ENCODE data around the gene TNFAIP8. TPM values are rescaled to one million over a fixed set of nuclear protein-coding genes. Genes with fewer than 3 reads are reported as not detected.

The TNFAIP8 gene
- total RNA-seq, 1 donor from 2014 or later = 40.6 TPM

- H3K27me3 Mint-ChIP-seq (ENCODE audit: insufficient read depth, low read depth) = no peaks in the 10 kb centered on the region
Measured at GRCh38 chr5:119378075-119378700, 22.4 kb downstream of the TNFAIP8 start.

DNA sequence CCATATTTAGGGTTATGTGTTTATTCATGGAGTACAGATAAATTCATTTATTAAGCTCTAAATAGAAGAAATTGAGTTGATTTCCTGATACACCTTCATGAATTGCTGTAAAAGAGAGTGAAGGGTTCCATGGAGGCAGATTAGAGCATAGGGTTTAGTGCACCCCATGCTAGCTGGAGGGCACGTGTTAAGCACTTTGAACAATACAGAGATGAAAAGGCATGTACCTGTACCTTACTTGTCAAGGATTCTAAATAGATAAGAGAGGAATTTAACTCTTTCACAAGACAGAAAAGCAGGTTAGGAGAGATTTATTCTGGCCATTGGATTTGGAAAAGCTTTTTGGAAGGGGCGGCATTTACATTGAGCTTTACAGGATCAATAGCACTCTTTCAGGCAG, 23.3 kb downstream of the TNFAIP8 start:
- no peaks in the 10 kb centered on the region for H3F3A ChIP-seq (ENCODE audit: low read depth)
- no peaks in the 10 kb centered on the region for H3K79me2 ChIP-seq (ENCODE audit: low read depth)
- DNase-seq (ENCODE audit: low spot score) = no peak
- no peaks in the 10 kb centered on the region for H3K9me3 ChIP-seq (ENCODE audit: low read depth)
- no peaks in the 10 kb centered on the region for H3K27me3 ChIP-seq
- H3K4me2 ChIP-seq = no peak overlapping the region
- no peak overlapping the region for H3K4me3 Mint-ChIP-seq
- H3K27ac Mint-ChIP-seq = no peak overlapping the region
- TF ChIP-seq EZH2 (IDR thresholded peaks at IDR 0.05) = no peak
- no peak overlapping the region for H2AFZ ChIP-seq (replicated peaks)
- H3K36me3 ChIP-seq = no peaks in the 10 kb centered on the region
- H3K4me1 Mint-ChIP-seq = peaks cover 14% of the 10 kb centered on the region
- no peak overlapping the region for H3K27ac ChIP-seq
- H3K27me3 Mint-ChIP-seq (ENCODE audit: insufficient read depth, low read depth) = no peaks in the 10 kb centered on the region
- H3K9me3 Mint-ChIP-seq = no peaks in the 10 kb centered on the region
- H3K4me1 ChIP-seq = no peaks in the 10 kb centered on the region
- H3K4me3 ChIP-seq = no peak overlapping the region
- H4K20me1 ChIP-seq (ENCODE audit: low read depth) = no peaks in the 10 kb centered on the region
- H3K9ac ChIP-seq = no peak overlapping the region
- no peaks in the 10 kb centered on the region for H3K36me3 Mint-ChIP-seq

More at GRCh38 chr5:119378075-119378700, 22.4 kb downstream of the TNFAIP8 start:
- no peak overlapping the region for H3K27ac Mint-ChIP-seq
- H3K4me1 Mint-ChIP-seq = peaks cover 6% of the 10 kb centered on the region
- H4K20me1 ChIP-seq (ENCODE audit: low read depth) = no peaks in the 10 kb centered on the region
- no peak overlapping the region for H2AFZ ChIP-seq (replicated peaks)
- H3F3A ChIP-seq (ENCODE audit: low read depth) = no peaks in the 10 kb centered on the region
- no peak overlapping the region for H3K4me3 ChIP-seq
- no peaks in the 10 kb centered on the region for H3K4me1 ChIP-seq
- H3K36me3 Mint-ChIP-seq = no peaks in the 10 kb centered on the region
- H3K9ac ChIP-seq = no peak overlapping the region
- H3K4me3 Mint-ChIP-seq = no peak overlapping the region
- no peaks in the 10 kb centered on the region for H3K9me3 Mint-ChIP-seq
- no peaks in the 10 kb centered on the region for H3K9me3 ChIP-seq (ENCODE audit: low read depth)
- TF ChIP-seq EZH2phosphoT487 (IDR thresholded peaks at IDR 0.05) (no peak), EZH2 (IDR thresholded peaks at IDR 0.05) (no peak)
- TF ChIP-seq, protein P1, sequence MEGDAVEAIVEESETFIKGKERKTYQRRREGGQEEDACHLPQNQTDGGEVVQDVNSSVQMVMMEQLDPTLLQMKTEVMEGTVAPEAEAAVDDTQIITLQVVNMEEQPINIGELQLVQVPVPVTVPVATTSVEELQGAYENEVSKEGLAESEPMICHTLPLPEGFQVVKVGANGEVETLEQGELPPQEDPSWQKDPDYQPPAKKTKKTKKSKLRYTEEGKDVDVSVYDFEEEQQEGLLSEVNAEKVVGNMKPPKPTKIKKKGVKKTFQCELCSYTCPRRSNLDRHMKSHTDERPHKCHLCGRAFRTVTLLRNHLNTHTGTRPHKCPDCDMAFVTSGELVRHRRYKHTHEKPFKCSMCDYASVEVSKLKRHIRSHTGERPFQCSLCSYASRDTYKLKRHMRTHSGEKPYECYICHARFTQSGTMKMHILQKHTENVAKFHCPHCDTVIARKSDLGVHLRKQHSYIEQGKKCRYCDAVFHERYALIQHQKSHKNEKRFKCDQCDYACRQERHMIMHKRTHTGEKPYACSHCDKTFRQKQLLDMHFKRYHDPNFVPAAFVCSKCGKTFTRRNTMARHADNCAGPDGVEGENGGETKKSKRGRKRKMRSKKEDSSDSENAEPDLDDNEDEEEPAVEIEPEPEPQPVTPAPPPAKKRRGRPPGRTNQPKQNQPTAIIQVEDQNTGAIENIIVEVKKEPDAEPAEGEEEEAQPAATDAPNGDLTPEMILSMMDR (IDR thresholded peaks at IDR 0.05) = no peak
- H3K27me3 ChIP-seq = no peaks in the 10 kb centered on the region
- no peak for DNase-seq (ENCODE audit: low spot score)
- no peak overlapping the region for H3K4me2 ChIP-seq
- no peaks in the 10 kb centered on the region for H3K36me3 ChIP-seq
- no peaks in the 10 kb centered on the region for H3K79me2 ChIP-seq (ENCODE audit: low read depth)
- no peak overlapping the region for H3K27ac ChIP-seq

- Histone ChIP-seq H3F3A (ENCODE audit: low read depth) (no peaks in the 10 kb centered on the region), H3K27me3 (no peaks in the 10 kb centered on the region), H4K20me1 (ENCODE audit: low read depth) (no peaks in the 10 kb centered on the region), H3K4me2 (no peak overlapping the region), H3K4me1 (no peaks in the 10 kb centered on the region), H3K9ac (no peak overlapping the region), H3K27ac (no peak overlapping the region), H3K79me2 (ENCODE audit: low read depth) (no peaks in the 10 kb centered on the region), H3K36me3 (no peaks in the 10 kb centered on the region), H2AFZ (replicated peaks) (no peak overlapping the region), H3K4me3 (no peak overlapping the region), H3K9me3 (ENCODE audit: low read depth) (no peaks in the 10 kb centered on the region)
- Mint-ChIP-seq H3K36me3 (no peaks in the 10 kb centered on the region), H3K27ac (no peak overlapping the region), H3K4me1 (peaks cover 19% of the 10 kb centered on the region), H3K9me3 (no peaks in the 10 kb centered on the region), H3K4me3 (no peak overlapping the region), H3K27me3 (ENCODE audit: insufficient read depth, low read depth) (no peaks in the 10 kb centered on the region)
- no peak for DNase-seq (ENCODE audit: low spot score)
- TF ChIP-seq, protein P1 (IDR thresholded peaks at IDR 0.05) = no peak
- TF ChIP-seq EZH2 (IDR thresholded peaks at IDR 0.05) = no peak
- no peak for TF ChIP-seq EZH2phosphoT487 (IDR thresholded peaks at IDR 0.05)
Measured at GRCh38 chr5:119379942-119380547, 24.2 kb downstream of the TNFAIP8 start.

DNA sequence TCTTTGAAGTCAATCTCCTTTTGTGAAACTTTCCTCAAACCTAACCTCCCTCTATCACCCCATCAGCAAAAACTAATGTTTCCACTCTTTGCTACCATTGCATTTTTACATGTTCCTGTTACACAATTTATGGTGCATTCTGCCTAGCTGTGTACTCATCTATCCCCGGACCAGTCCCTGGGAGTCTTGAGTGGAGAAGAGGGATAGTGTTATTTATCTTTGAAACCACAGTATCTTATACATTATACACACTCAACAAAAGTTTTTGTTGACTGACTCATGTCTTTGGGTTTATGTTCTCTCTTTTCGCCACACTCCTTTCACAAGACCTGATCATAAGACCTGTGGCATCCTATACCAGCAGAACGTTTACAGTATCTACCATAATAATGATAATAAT, 26.4 kb downstream of the TNFAIP8 start:
- H3K36me3 Mint-ChIP-seq = no peaks in the 10 kb centered on the region
- no peak overlapping the region for H3K27ac Mint-ChIP-seq
- H4K20me1 ChIP-seq (ENCODE audit: low read depth) = no peaks in the 10 kb centered on the region
- H3K9me3 ChIP-seq (ENCODE audit: low read depth) = no peaks in the 10 kb centered on the region
- no peak overlapping the region for H3K9ac ChIP-seq
- H3K9me3 Mint-ChIP-seq = no peaks in the 10 kb centered on the region
- H3K4me2 ChIP-seq = no peak overlapping the region
- no peak overlapping the region for H3K4me3 Mint-ChIP-seq
- no peaks in the 10 kb centered on the region for H3F3A ChIP-seq (ENCODE audit: low read depth)
- H3K4me3 ChIP-seq = no peak overlapping the region
- TF ChIP-seq, protein P1 (IDR thresholded peaks at IDR 0.05) = no peak
- TF ChIP-seq EZH2phosphoT487 (IDR thresholded peaks at IDR 0.05) (no peak), EZH2 (IDR thresholded peaks at IDR 0.05) (no peak)
- no peaks in the 10 kb centered on the region for H3K79me2 ChIP-seq (ENCODE audit: low read depth)
- peaks cover 24% of the 10 kb centered on the region for H3K4me1 Mint-ChIP-seq
- DNase-seq (ENCODE audit: low spot score) = no peak
- no peaks in the 10 kb centered on the region for H3K27me3 ChIP-seq
- H3K27me3 Mint-ChIP-seq (ENCODE audit: insufficient read depth, low read depth) = no peaks in the 10 kb centered on the region
- no peak overlapping the region for H2AFZ ChIP-seq (replicated peaks)
- no peak overlapping the region for H3K27ac ChIP-seq
- H3K4me1 ChIP-seq = no peaks in the 10 kb centered on the region
- no peaks in the 10 kb centered on the region for H3K36me3 ChIP-seq

All from neural progenitor cell (in vitro differentiated cells).